H1 (cell line): ENCODE data around the gene THPO. TPM values are rescaled to one million over a fixed set of nuclear protein-coding genes. Genes with fewer than 3 reads are reported as not detected.
A peak's percentile ranks its signal among the peaks of the same experiment; 100 is the strongest.

Source experiments
- CTCF ChIA-PET: fragments of 300-600 bp; sonication (Branson Sonifier 250); formaldehyde crosslinking; loops from one replicate; lab custom pipeline; 2021; ENCODE audit not compliant: partially characterized antibody; lab: Charles Lee
- POLR2A ChIA-PET: fragments of 300-600 bp; sonication (Branson Sonifier 250); formaldehyde crosslinking; loops from one replicate; lab custom pipeline; 2021; ENCODE audit warnings: inconsistent platforms; ENCODE audit not compliant: partially characterized antibody; lab: Charles Lee
- DNase-seq, 2 experiments: peaks; one replicate each; pipeline versions ENCODE4 v3.0.0 to v3.0.0-alpha.2; 2010 to 2022; ENCODE audit warnings: low spot score in 2 of 2, low read depth in 1 of 2, mixed read lengths in 1 of 2
- FAIRE-seq: peaks from 2 replicates; lab custom pipeline; 2011; peaks lifted over from hg19 to GRCh38; lab: Jason Lieb, UNC
- H2AFZ ChIP-seq: 2 replicates; pipeline ENCODE4 v1.8.1; 2012; ENCODE audit warnings: low read length, inconsistent platforms
- H2AK5ac ChIP-seq: 2 replicates; pipeline ENCODE4 v1.6.1; 2013; ENCODE audit warnings: low read depth, low read length
- H2BK120ac ChIP-seq: replicated peaks from 2 replicates; pipeline ENCODE3; 2013; ENCODE audit warnings: low read depth, low read length, inconsistent platforms
- H2BK12ac ChIP-seq: 2 replicates; pipeline ENCODE4 v1.6.1; 2013; ENCODE audit warnings: low read depth, low read length
- H2BK15ac ChIP-seq: 2 replicates; pipeline ENCODE4 v1.6.1; 2013; ENCODE audit warnings: low read length
- H2BK20ac ChIP-seq: 2 replicates; pipeline ENCODE4 v1.6.1; 2013; ENCODE audit warnings: low read length
- H2BK5ac ChIP-seq: 2 replicates; pipeline ENCODE4 v1.6.1; 2013; ENCODE audit warnings: low read depth, low read length
- H3K14ac ChIP-seq: 2 replicates; pipeline ENCODE4 v1.6.1; 2013; ENCODE audit warnings: inconsistent platforms; ENCODE audit not compliant: insufficient read length
- H3K18ac ChIP-seq: 2 replicates; pipeline ENCODE4 v1.6.1; 2013; ENCODE audit warnings: low read length; ENCODE audit errors: extremely low read depth
- H3K23ac ChIP-seq: 2 replicates; pipeline ENCODE4 v1.6.1; 2013; ENCODE audit warnings: inconsistent platforms; ENCODE audit not compliant: insufficient read length
- H3K23me2 ChIP-seq: 2 replicates; pipeline ENCODE4 v1.6.1; 2013; ENCODE audit warnings: low read depth, low read length
- H3K27ac ChIP-seq: 2 replicates; pipeline ENCODE4 v1.6.1; 2011; ENCODE audit warnings: low read depth, low read length, inconsistent platforms
- H3K27me3 ChIP-seq, 4 experiments: replicated peaks in 1 of 4; 1 replicate in 1 of 4; 2 replicates in 3 of 4; pipeline versions ENCODE4 v1.6.1 to v1.8.1; 2011 to 2013; ENCODE audit warnings: low read length in 3 of 4, mild to moderate bottlenecking in 3 of 4, inconsistent platforms in 2 of 4, mixed read lengths in 2 of 4, moderate library complexity in 1 of 4; ENCODE audit not compliant: control insufficient read depth in 3 of 4, insufficient read depth in 3 of 4; ENCODE audit errors: extremely low read depth in 1 of 4
- H3K36me3 ChIP-seq, 4 experiments: 2 replicates each; pipeline versions ENCODE4 v1.6.1 to v1.8.1; 2011 to 2013; ENCODE audit warnings: mild to moderate bottlenecking in 4 of 4, low read length in 3 of 4, moderate library complexity in 2 of 4, control low read depth in 1 of 4, inconsistent platforms in 1 of 4; ENCODE audit not compliant: insufficient read depth in 4 of 4, control insufficient read depth in 2 of 4
- H3K4ac ChIP-seq: replicated peaks from 2 replicates; pipeline ENCODE3; 2013; ENCODE audit warnings: low read length, low read depth, mixed read lengths, inconsistent platforms; ENCODE audit not compliant: insufficient read length
- H3K4me1 ChIP-seq, 4 experiments: replicated peaks in 1 of 4; 1 replicate in 1 of 4; 2 replicates in 3 of 4; pipeline versions ENCODE4 v1.6.1 to v1.8.1; 2011 to 2013; ENCODE audit warnings: low read length in 3 of 4, inconsistent platforms in 2 of 4, mixed read lengths in 1 of 4; ENCODE audit not compliant: insufficient read depth in 4 of 4, control insufficient read depth in 3 of 4
- H3K4me2 ChIP-seq, 2 experiments: 2 replicates each; pipeline versions ENCODE4 v1.6.1 to v1.8.1; 2011 to 2013; ENCODE audit warnings: low read depth in 2 of 2, low read length in 2 of 2, control low read depth in 1 of 2, inconsistent platforms in 1 of 2, mild to moderate bottlenecking in 1 of 2; ENCODE audit not compliant: insufficient read depth in 1 of 2
- H3K4me3 ChIP-seq, 4 experiments: fragments of 200-600, 300-600 bp in 1 of 4; sonication (generic), shearing (Covaris generic), sonication (Bioruptor Twin) in 1 of 4; 2 replicates each; pipeline versions ENCODE4 v1.5.1 to v1.8.1; 2011 to 2016; ENCODE audit warnings: low read length in 4 of 4, low read depth in 3 of 4, control low read depth in 2 of 4, inconsistent platforms in 2 of 4, mild to moderate bottlenecking in 2 of 4, mixed read lengths in 1 of 4, moderate library complexity in 1 of 4; ENCODE audit not compliant: insufficient read depth in 2 of 4; ENCODE audit errors: extremely low read depth in 1 of 4
- H3K56ac ChIP-seq: replicated peaks from 2 replicates; pipeline ENCODE3; 2013; ENCODE audit warnings: low read depth, mild to moderate bottlenecking, mixed read lengths, low read length, inconsistent platforms; ENCODE audit not compliant: insufficient read length
- H3K79me1 ChIP-seq: 2 replicates; pipeline ENCODE4 v1.6.1; 2013; ENCODE audit warnings: low read depth, low read length, control low read depth
- H3K79me2 ChIP-seq, 2 experiments: 2 replicates each; pipeline versions ENCODE4 v1.6.1 to v1.8.1; 2012 to 2013; ENCODE audit warnings: low read length in 2 of 2, mild to moderate bottlenecking in 2 of 2, inconsistent platforms in 1 of 2; ENCODE audit not compliant: insufficient read depth in 2 of 2, control insufficient read depth in 1 of 2
- H3K9ac ChIP-seq, 4 experiments: replicated peaks in 1 of 4; 1 replicate in 1 of 4; 2 replicates in 3 of 4; pipeline versions ENCODE4 v1.6.1 to v1.8.1; 2011 to 2013; ENCODE audit warnings: low read depth in 3 of 4, low read length in 3 of 4, control low read depth in 2 of 4, mild to moderate bottlenecking in 2 of 4, moderate library complexity in 2 of 4, inconsistent platforms in 1 of 4; ENCODE audit errors: extremely low read depth in 1 of 4
- H3K9me3 ChIP-seq, 2 experiments: 2 replicates each; pipeline versions ENCODE4 v1.6.1 to v1.8.1; 2012 to 2013; ENCODE audit warnings: mild to moderate bottlenecking in 2 of 2, moderate library complexity in 2 of 2, control low read depth in 1 of 2, inconsistent platforms in 1 of 2, low read depth in 1 of 2, low read length in 1 of 2, mixed read lengths in 1 of 2; ENCODE audit not compliant: insufficient read depth in 2 of 2
- H4K20me1 ChIP-seq, 2 experiments: replicated peaks in 1 of 2; 2 replicates each; pipeline versions ENCODE3 to v1.8.1; 2011 to 2013; ENCODE audit warnings: inconsistent platforms in 2 of 2, low read length in 2 of 2, mild to moderate bottlenecking in 1 of 2; ENCODE audit not compliant: insufficient read depth in 2 of 2, control insufficient read depth in 1 of 2
- H4K5ac ChIP-seq: 2 replicates; pipeline ENCODE4 v1.6.1; 2013; ENCODE audit warnings: low read length, low read depth, mixed read lengths, inconsistent platforms; ENCODE audit not compliant: insufficient read length
- H4K8ac ChIP-seq: 2 replicates; pipeline ENCODE4 v1.8.0; 2013; ENCODE audit warnings: mild to moderate bottlenecking, moderate library complexity, low read length, inconsistent platforms; ENCODE audit not compliant: insufficient read depth; ENCODE audit errors: extremely low read depth
- H4K91ac ChIP-seq: replicated peaks from 2 replicates; pipeline ENCODE3; 2013; ENCODE audit warnings: low read length, mixed read lengths, inconsistent platforms; ENCODE audit not compliant: insufficient read length
- JUN ChIP-seq: IDR thresholded peaks from 2 replicates; pipeline ENCODE4 v1.6.1; 2011; ENCODE audit warnings: low read depth, mild to moderate bottlenecking, improper control_type of control experiment, low read length
- PHF8 ChIP-seq: fragments of 200-600 bp; sonication (generic); conservative IDR thresholded peaks from 2 replicates; pipeline ENCODE4 v1.7.1; 2012; ENCODE audit warnings: low read depth, mild to moderate bottlenecking, inconsistent platforms, low read length, moderate library complexity
- TBP ChIP-seq: IDR thresholded peaks from 2 replicates; pipeline ENCODE4 v1.6.1; 2011; ENCODE audit warnings: low read depth, low read length, improper control_type of control experiment
- WGBS, 2 experiments: shearing (Covaris generic) in 1 of 2; methylation state at CpG; one replicate each; pipeline versions ENCODE4 v1.1.6 to v1.1.7; 2013 to 2015; ENCODE audit warnings: low lambda C conversion rate in 2 of 2, mixed read lengths in 2 of 2, inconsistent platforms in 1 of 2, low coverage in 1 of 2, missing lambda C conversion rate in 1 of 2; ENCODE audit not compliant: insufficient replicate concordance in 2 of 2, insufficient coverage in 1 of 2, insufficient read length in 1 of 2; ENCODE audit errors: extremely low coverage in 1 of 2, missing lambda C conversion rate in 1 of 2; 5-methylcytosine and 5-hydroxymethylcytosine counted together
- polyA plus RNA-seq, 7 experiments: library from polyadenylated mRNA; depleted of rRNA in 3 of 7; stranded (reverse) in 5 of 7; unstranded in 2 of 7; fragments of >200 nt in 5 of 7; fragments of 200-250 nt in 2 of 7; gene quantifications; 1 replicate in 5 of 7; 2 replicates in 1 of 7; 4 replicates in 1 of 7; pipeline versions ENCODE4 v1.2.1 to v1.2.3, GENCODE V29; 2011 to 2013; ENCODE audit warnings: missing spikeins in 2 of 7, mixed read lengths in 2 of 7
- total RNA-seq: library from RNA; stranded (reverse); fragmentation: NEBNext Ultra II Directional; extraction: Animal tissue kit (Norgen Biotek cat#: 25700); gene quantifications from 2 replicates; pipeline ENCODE4 v1.2.1, GENCODE V29; 2021
- TF ChIP-seq, protein P1 (sequence below): IDR thresholded peaks from 2 replicates; pipeline ENCODE4 v1.6.1; 2011; ENCODE audit warnings: low read length, improper control_type of control experiment

The THPO gene
- total and polyA plus RNA-seq, 2 of the 8 experiments (the other 6 are each of a cell fraction or from before 2014, with no cell fraction given) = 0.82 to 1.2 TPM

DNA sequence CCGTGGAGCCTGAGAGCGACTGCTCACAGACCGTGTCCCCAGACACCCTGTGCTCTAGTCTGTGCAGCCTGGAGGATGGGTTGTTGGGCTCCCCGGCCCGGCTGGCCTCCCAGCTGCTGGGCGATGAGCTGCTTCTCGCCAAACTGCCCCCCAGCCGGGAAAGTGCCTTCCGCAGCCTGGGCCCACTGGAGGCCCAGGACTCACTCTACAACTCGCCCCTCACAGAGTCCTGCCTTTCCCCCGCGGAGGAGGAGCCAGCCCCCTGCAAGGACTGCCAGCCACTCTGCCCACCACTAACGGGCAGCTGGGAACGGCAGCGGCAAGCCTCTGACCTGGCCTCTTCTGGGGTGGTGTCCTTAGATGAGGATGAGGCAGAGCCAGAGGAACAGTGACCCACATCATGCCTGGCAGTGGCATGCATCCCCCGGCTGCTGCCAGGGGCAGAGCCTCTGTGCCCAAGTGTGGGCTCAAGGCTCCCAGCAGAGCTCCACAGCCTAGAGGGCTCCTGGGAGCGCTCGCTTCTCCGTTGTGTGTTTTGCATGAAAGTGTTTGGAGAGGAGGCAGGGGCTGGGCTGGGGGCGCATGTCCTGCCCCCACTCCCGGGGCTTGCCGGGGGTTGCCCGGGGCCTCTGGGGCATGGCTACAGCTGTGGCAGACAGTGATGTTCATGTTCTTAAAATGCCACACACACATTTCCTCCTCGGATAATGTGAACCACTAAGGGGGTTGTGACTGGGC lies 33.3 kb downstream of the THPO start:
- no peak overlapping the region for H3K27ac ChIP-seq
- no peak overlapping the region for H4K91ac ChIP-seq
- peaks cover 4 to 18% of the 10 kb centered on the region in 2 experiments for H4K20me1 ChIP-seq
- H3K9ac ChIP-seq = 0 out of 7 replicates have a peak overlapping the region, but pooled peaks of 1 of the 4 experiments have one; percentile 17
- H3K27me3 ChIP-seq = no peaks in the 10 kb centered on the region
- H3K4me1 ChIP-seq = peaks cover 0 to 10% (median 7%) of the 10 kb centered on the region in 4 experiments; a peak in 6 of 7 replicates
- no peak overlapping the region for H3K23ac ChIP-seq
- no peak overlapping the region for H2AK5ac ChIP-seq
- H3K14ac ChIP-seq = no peak overlapping the region
- no peak overlapping the region for H2BK20ac ChIP-seq
- TF ChIP-seq, protein P1, sequence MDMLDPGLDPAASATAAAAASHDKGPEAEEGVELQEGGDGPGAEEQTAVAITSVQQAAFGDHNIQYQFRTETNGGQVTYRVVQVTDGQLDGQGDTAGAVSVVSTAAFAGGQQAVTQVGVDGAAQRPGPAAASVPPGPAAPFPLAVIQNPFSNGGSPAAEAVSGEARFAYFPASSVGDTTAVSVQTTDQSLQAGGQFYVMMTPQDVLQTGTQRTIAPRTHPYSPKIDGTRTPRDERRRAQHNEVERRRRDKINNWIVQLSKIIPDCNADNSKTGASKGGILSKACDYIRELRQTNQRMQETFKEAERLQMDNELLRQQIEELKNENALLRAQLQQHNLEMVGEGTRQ = no peak
- no peak for TF ChIP-seq TBP
- TF ChIP-seq PHF8 = no peak
- no peak for TF ChIP-seq JUN
- H3K79me2 ChIP-seq = no peaks in the 10 kb centered on the region; a peak in 1 of 4 replicates
- no peak overlapping the region for H3K56ac ChIP-seq
- FAIRE-seq = no peak
- H3K79me1 ChIP-seq = no peaks in the 10 kb centered on the region; the same call in 1 of the 2 replicates
- H2BK12ac ChIP-seq = no peak overlapping the region
- no peak overlapping the region for H3K18ac ChIP-seq
- no peak overlapping the region for H2BK120ac ChIP-seq
- no peaks in the 10 kb centered on the region for H3K23me2 ChIP-seq
- H4K8ac ChIP-seq = no peak overlapping the region; the same call in 1 of the 2 replicates
- no peak overlapping the region for H2AFZ ChIP-seq
- no peak overlapping the region for H3K4me2 ChIP-seq
- no peak overlapping the region for H3K4me3 ChIP-seq
- peak overlapping the region; percentile 13; the same call in 1 of the 2 replicates for H2BK5ac ChIP-seq
- no peak overlapping the region for H4K5ac ChIP-seq
- H2BK15ac ChIP-seq = peak overlapping the region; percentile 46; the same call in 1 of the 2 replicates
- H3K9me3 ChIP-seq = no peaks in the 10 kb centered on the region
- no peak overlapping the region for H3K4ac ChIP-seq
- ChIA-PET CTCF (interaction anchor here (1.0 to 7.4 kb wide), 9 partner anchors 8 to 195 kb away, joined by 3 to 49 read pairs (median 6); partner anchors contain the start of gene FAM131A), POLR2A (interaction anchor here (0.5 to 2.4 kb wide), 14 partner anchors 8 to 181 kb away, joined by 3 to 15 read pairs (median 4); partner anchors contain the start of genes ABCF3, CLCN2, FAM131A and POLR2H)
- peaks cover 0 to 16% (median 1%) of the 10 kb centered on the region in 4 experiments; a peak in 6 of 8 replicates for H3K36me3 ChIP-seq
- 85% methylated on average over 22 of the region's 24 CpGs; no CpG with 5 or more reads in 1 of the 2 experiments for WGBS, 2 experiments
- DNase-seq = no peak
